ENCODE results near the gene PTGS1.
"Not testable (repeated sequence)": the region's sequence is repeated elsewhere in the genome, so short reads cannot be mapped to it uniquely, and the experiment has no call there.

Gene PTGS1

DNA sequence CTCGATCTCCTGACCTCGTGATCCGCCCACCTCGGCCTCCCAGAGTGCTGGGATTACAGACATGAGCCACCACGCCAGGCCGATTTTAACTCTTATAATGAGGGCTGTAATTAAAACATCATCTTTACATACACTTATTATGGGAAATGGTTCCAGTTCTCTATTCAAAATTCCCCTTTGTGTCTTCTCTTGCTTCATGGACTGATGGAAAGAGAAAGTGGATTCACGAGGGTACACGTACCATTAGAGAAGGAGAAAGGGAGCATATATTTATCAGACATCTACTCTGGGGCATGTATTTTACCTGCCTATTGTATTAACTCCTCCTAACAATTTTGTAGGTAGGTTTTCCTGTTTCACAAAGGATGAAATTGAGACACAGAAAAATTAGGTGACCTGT, 31.1 kb downstream of the PTGS1 start:
- no peak for DNase-seq

DNA sequence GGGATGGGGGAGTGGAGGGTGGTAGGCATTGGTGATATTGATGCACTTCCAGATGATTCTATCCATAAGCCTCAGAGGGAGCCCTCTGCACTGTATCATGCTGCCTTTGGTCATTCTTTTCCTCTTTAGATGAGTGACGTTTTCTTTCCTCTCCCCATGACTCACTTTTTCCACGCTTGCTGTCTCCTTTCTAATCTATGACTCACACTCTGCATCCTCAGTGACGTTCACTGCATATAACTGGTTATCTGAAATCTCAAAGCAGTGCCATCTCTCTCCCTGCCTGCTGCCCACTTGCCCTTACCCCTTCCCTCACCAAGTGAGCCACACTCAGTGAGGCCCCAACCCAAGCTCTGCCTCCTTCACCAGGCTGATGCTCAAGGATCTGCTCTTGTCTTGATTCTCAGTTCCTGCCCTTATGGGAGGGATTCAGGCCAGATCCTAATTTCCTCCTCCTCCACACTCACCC, 31.6 kb downstream of the PTGS1 start:
- DNase-seq, result peak in 1 of 2 donors; percentile 93

DNA sequence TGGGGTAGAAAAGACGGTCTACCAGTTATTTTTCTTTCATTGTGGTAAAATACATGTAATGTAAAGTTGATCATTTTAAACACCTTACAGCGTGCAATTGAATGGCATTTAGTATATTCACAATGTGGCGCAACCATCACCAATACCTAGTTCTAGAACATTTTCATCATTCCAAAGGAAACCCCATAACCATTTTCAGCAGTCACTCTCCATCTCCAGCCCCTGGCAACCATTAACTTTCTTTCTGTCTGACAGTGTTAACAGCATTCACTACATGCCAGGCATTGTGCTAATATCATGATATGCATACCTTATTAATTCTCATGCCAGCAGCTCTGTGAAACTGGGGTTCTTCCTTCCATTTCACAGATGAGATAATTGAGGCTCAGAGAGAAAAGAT, 32.0 kb downstream of the PTGS1 start:
- DNase-seq, result no peak

DNA sequence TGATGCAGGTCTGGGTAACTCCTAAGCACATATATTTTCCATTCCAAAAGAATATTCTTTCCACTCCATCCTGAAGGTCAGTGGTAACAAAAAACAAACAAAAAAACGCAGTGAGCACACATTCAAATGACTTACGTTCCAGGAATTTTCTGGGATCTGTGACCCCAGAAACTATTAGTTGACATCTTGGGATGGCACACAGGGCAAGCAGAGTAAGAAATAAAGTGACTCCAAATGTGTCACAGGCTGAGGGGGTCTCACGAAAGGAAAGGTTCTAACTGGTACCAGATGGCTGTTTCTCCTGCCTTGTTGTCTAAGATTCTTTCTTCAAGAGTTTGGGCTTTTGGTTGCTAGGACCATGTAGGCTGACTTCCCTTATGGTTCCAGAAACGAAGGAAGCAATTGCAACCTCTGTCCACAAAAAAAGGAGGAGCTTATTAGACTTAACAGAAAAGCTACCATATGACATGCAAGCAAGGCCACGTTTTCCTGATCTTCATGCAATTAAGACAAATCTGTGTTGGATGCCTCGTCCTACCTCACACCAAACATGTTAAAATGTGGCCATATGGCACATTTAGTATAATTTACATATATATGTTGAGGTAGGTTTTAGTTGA, 32.7 kb downstream of the PTGS1 start:
- DNase-seq, result no peak

DNA sequence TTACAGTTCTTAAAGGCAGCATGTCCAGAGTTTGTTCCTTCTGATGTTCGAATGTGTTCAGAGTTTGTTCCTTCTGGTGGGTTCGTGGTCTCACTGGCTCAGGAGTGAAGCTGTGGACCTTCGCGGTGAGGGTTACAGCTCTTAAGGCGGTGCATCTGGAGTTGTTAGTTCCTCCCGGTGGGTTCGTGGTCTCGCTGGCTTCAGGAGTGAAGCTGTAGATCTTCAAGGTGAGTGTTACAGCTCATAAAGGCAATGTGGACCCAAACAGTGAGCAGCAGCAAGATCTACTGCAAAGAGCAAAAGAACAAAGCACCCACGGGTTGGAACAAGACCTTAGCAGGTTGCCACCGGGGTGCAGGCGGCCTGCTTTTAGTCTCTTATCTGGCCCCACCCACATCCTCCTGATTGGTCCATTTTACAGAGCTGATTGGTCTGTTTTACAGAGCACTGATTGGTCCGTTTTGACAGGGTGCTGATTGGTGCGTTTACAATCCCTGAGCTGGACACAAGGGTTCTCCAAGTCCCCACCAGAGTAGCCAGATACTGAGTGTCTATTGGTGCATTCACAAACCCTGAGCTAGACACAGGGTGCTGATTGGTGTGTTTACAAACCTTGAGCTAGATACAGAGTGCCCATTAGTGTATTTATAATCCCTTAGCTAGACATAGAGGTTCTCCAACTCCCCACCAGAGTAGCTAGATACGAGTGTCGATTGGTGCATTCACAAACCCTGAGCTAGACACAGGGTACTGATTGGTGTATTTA, 34.7 kb downstream of the PTGS1 start:
- DNase-seq, result not testable (repeated sequence)

DNA sequence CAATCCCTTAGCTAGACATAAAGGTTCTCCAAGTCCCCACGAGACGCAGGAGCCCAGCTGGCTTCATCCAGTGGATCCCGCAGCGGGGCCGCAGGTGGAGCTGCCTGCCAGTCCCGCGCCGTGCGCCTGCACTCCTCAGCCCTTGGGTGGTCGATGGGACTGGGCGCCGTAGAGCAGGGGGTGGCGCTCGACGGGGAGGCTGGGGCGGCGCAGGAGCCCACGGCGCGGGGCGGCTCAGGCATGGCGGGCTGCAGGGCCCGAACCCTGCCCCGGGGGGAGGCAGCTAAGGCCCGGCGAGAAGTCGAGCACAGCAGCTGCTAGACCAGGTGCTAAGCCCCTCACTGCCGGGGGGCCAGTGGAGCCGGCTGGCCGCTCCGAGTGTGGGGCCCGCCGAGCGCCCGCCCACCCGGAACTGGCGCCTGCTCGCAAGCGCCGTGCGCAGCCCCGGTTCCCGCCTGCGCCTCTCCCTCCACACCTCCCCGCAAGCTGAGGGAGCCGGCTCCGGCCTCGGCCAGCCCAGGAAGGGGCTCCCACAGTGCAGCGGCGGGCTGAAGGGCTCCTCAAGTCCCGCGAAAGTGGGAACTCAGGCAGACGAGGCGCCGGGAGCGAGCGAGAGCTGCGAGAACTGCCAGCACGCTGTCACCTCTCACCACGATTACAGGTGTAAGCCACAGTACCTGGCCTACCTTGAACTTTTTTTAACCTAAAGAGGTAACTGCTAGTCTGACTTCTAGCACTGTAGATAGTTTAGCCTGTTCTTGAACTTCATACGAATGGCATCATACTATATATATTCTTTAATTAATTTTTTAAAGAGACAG, 35.5 kb downstream of the PTGS1 start:
- DNase-seq, result no peak

DNA sequence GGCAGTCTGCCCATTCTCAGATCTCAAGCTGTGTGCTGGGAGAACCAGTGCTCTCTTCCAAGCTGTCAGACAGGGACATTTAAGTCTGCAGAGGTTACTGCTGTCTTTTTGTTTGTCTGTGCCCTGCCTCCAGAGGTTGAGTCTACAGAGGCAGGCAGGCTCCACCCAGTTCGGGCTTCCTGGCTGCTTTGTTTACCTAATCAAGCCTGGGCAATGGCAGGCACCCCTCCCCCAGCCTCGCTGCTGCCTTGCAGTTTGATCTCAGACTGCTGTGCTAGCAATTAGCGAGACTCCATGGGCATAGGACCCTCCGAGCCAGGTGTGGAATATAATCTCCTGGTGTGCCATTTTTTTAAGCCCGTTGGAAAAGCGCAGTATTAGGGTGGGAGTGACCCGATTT, 43.3 kb downstream of the PTGS1 start:
- not testable (repeated sequence) for DNase-seq

DNA sequence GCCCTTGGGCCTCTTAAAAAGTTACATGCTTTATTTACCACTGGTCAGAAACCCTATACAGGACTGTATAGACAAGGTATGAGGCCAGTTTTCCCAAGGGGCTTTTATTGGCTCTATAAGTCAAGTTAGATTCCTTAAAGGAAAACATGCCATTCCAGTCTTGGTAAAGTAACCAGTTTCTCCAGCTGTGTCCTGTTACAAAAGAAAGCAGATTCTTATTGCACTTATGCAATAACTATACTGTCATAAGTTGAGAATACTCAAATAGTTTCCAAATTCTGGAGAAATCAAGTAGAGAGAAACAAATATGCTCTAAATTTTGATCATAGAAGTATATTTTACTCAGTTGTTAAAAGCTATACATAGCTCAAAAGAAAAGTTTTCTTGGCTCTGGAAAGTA, 47.2 kb downstream of the PTGS1 start:
- DNase-seq, result no peak

DNA sequence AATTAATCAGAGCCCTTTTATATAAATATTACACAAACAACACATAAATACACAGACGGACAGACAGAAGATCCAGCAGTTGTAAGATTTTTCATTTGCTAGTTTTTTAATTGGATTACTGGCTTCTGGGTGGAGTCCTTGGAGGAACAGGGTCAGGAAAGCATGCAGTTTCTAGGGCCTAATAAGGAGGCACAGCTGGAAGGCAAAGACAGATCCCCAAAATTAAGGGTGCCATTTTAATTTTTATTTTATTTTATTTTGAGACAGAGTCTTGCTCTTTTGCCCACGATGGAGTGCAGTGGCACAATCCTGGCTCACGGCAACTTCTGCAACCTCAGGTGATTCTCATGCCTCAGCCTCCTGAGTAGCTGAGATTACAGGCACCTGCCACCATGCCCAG, 49.5 kb downstream of the PTGS1 start:
- no peak for DNase-seq

DNA sequence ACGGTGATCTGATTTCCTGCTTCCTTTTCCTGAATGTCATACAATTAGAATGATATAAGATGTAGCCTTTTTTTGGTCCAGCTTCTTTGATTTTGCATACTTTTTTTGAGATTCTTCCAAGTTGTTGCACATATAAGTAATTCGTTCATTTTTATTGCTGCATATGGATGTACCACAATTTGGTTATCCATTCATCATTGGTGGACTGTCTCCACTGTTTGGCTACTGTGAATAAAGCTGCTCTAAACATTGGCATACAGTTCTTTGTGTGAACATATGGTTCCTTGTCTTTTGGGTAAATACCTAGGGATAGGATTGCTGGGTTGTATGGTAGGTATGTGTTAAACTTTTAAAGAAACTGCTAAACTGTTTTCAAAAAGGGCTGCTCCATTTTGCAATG, 54.3 kb downstream of the PTGS1 start:
- DNase-seq, result no peak

DNA sequence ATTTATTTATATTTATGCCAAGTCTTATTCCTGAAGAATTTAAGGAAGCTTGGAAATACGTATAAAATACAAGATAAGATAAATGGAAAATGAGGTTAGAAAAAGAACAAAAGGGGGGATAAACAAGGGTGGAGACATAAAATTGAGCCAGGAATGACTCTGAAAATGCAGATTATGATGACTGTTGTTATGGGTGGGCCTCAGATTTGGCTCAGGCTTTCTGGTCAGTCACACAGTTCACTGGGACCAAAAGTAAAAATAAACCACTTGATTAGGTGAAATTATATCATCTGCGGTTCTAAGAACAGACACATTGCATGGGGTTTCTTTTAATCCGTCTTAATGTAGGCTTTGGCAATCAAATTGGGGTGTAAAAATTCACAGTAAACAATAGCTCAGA, 55.9 kb downstream of the PTGS1 start:
- DNase-seq, result no peak

DNA sequence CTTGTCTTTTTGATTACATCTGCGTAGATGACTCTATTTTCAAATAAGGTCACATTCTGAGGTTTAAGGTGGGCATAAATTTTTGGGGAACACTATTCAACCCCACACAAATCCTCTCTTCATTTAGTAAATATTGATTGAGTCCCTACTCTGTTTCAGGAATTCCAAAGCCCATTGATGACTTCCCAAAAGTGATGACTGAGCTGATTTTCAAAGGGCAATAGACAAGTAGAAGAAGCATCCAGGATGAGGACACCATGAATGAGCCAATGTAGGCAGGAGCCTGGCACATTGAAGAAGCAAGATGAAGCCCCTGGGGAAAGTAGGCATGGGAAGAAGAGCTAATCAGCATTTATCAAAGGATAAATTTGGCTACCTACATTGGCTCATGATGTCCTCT, 71.7 kb downstream of the PTGS1 start:
- no peak for DNase-seq

DNA sequence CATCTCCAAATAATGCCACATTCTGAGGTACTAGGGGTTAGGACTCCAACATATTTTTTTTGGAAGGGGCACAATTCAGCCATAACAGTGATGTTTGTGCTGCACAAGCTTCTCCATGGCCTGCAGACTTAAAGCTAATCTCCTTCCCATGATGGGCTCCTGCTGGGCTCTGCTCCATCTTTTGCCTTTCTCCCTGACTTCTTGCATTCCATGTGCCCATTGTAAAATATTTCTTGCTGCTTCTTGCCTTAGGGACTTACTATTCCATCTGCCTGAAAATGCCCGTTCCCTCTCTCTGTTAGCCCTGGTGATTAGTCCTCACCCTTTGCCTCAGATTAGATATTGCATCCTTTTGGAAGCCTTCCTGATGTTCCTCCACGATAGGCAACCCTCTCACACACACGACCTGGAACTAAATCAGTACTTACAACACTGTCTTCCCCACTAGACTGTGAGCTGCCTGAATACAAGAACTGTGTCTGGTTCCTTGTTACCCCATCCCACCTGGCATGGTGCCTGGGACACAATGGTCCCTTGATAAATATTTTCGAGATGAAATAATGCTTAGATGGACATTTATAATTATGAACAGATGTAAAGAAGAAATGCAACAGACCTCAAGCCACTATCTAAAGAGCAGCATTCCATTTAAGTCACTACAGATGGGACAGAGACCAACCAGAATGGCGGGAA, 73.4 kb downstream of the PTGS1 start:
- DNase-seq, result no peak
